Erythroblast (primary cell): Measurements from ENCODE around the gene GOSR2.

Experiments
- GATA1 ChIP-seq: IDR thresholded peaks from 2 replicates; pipeline ENCODE4 v1.6.1; 2011; ENCODE audit warnings: low read depth, mild to moderate bottlenecking, control low read depth, low read length, moderate library complexity
- POLR2A ChIP-seq: IDR thresholded peaks from 2 replicates; pipeline ENCODE4 v1.6.1; 2011; ENCODE audit warnings: mild to moderate bottlenecking, low read length

- TF ChIP-seq POLR2A = no peak
- TF ChIP-seq GATA1 = no peak
These were observed 54.4 kb downstream of the GOSR2 start for GRCh38 chr17:46977348-46977747.
